ENCODE results near the gene SIPA1. TPM values are rescaled to one million over a fixed set of nuclear protein-coding genes. Genes with fewer than 3 reads are reported as not detected.

Gene SIPA1
- total and polyA plus RNA-seq, 8 donors = 11.2 to 52.2 (median 22.1) TPM

DNA sequence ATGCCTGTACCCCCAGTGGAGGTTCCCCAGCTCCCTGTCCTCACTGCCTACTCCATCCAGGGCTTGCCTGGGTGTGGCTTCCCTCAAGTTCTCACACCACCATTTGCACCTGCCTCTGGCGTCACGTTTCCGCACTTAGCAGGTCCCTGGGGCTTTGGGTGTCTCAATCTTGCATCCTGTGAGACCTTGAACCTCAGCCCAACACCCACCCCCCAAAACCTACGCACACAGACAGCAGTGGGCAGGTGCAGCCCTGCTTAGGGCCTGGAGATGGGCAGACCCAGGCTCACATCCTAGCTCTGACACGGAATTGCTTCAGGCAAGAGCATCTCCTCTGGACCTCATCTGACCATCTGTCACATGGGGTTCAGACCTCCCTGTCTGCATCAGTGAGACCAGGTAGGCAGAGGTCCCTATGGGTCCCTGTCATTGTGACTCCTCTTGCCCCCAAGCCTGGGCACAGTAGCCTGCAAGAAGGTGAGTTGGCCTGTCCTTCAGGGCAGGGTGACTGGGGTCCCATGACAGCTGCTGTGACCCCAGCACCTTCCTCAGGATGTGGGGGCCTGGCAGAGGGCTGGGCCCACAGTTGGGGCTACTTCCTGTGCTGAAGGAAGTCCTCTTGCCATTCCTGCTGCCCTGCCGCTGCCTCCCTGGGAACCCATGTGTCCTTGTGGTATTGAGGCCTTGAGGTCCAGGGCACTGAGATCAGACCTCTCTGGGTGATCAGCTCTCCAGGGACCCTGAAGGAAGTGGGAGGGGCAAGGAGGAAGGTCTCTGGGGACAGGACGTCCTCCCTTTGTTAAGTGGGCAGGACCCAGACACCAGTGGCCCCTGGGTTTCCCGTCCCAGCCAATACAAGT, 2.0 kb downstream of the SIPA1 start:
- no peaks in the 10 kb centered on the region for H3K27me3 ChIP-seq
- no peaks in the 10 kb centered on the region for H3K9me3 ChIP-seq
- WGBS, 2 donors = 81 to 91% methylated on average over 8 of the region's 8 CpGs
- TF ChIP-seq, protein P1, sequence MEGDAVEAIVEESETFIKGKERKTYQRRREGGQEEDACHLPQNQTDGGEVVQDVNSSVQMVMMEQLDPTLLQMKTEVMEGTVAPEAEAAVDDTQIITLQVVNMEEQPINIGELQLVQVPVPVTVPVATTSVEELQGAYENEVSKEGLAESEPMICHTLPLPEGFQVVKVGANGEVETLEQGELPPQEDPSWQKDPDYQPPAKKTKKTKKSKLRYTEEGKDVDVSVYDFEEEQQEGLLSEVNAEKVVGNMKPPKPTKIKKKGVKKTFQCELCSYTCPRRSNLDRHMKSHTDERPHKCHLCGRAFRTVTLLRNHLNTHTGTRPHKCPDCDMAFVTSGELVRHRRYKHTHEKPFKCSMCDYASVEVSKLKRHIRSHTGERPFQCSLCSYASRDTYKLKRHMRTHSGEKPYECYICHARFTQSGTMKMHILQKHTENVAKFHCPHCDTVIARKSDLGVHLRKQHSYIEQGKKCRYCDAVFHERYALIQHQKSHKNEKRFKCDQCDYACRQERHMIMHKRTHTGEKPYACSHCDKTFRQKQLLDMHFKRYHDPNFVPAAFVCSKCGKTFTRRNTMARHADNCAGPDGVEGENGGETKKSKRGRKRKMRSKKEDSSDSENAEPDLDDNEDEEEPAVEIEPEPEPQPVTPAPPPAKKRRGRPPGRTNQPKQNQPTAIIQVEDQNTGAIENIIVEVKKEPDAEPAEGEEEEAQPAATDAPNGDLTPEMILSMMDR (IDR thresholded peaks at IDR 0.05) = no peak
- intact Hi-C loops (cut with DNase I) = no loop called here
- FAIRE-seq (no peak), ATAC-seq (peak in 1 of 4 donors; percentile 3), DNase-seq (peak in 1 of 6 donors; percentile 35)
- H3K4me1 ChIP-seq = peaks cover 8 to 9% (median 9%) of the 10 kb centered on the region in 3 donors
- H3K36me3 ChIP-seq = peaks cover 3 to 21% (median 9%) of the 10 kb centered on the region in 3 donors
- H3K4me3 ChIP-seq = peak overlapping the region in 1 of 4 donors; percentile 27
- H3K27ac ChIP-seq = peak overlapping the region in 2 of 4 donors; percentile 52 to 60

DNA sequence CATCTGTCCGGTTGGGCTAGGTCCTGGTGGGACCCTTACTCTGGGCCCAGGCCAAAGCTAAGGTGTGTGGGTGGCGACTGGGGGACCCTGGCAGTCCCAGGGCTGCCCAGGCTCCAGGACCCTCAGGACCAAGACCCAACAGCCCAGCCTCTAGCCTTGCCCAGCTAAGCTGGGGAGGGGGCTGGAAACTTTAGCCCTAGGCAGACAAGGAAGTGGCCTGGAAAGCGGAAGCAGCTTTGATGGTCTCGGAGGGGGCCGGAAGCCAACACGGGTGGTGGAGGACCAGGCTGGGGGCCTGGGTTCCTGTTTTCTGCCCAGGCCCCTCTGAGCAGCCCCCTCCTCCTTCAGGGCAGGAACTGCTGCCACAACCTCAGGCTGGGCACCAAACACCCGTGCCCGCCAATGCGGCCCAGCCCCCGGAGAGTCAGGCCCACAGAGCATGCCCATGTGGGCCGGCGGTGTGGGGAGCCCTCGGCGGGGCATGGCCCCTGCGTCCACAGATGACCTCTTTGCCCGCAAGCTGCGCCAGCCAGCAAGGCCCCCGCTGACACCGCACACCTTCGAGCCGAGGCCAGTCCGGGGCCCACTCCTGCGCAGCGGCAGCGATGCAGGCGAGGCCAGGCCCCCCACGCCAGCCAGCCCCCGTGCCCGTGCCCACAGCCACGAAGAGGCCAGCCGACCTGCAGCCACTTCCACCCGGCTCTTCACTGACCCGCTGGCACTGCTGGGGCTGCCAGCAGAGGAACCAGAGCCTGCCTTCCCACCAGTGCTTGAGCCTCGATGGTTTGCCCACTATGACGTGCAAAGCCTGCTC, 2.8 kb downstream of the SIPA1 start:
- FAIRE-seq (no peak), ATAC-seq (peak in 2 of 4 donors; percentile 7 to 18), DNase-seq (peak in 2 of 6 donors; percentile 39 to 62)
- intact Hi-C loops (cut with DNase I) = no loop called here
- Histone ChIP-seq H3K9me3 (no peaks in the 10 kb centered on the region), H3K27ac (peak overlapping the region in 2 of 4 donors; percentile 52 to 60), H3K4me3 (peak overlapping the region in 1 of 4 donors; percentile 27), H3K4me1 (peaks cover 8 to 9% (median 9%) of the 10 kb centered on the region in 3 donors), H3K36me3 (peaks cover 0 to 13% (median under 1%) of the 10 kb centered on the region in 3 donors), H3K27me3 (no peaks in the 10 kb centered on the region)
- TF ChIP-seq, protein P1 (IDR thresholded peaks at IDR 0.05) = no peak
- 89 to 91% methylated on average over 35 of the region's 35 CpGs for WGBS, 2 donors

DNA sequence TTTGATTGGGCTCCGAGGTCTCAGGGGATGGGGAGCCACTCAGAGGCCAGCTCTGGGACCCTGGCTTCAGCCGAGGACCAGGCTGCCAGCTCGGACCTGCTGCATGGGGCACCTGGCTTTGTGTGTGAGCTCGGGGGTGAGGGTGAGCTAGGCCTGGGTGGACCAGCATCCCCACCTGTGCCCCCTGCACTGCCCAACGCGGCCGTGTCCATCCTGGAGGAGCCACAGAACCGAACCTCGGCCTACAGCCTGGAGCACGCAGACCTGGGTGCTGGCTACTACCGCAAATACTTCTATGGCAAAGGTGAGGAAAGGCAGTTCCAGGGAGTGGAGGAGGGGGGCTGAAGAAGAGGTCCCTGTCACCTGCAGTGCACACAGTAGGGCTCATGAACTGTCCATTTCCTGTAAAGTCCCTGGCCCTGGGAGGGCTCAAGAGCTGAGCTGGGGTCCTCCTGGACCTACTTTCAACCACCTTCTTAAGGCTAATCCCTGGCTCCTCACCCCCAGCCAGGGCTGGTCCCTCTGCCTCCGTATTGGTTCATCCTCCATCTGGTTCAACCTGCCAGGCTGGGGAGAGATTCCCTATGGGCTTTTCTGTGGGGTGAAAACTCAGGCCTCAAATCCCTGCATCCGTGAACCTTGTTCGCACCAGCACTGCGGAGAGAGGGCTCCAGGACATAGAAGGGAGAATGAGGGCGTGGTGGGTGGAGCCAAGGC, 3.6 kb downstream of the SIPA1 start:
- no peaks in the 10 kb centered on the region for H3K9me3 ChIP-seq
- peak overlapping the region in 1 of 4 donors; percentile 27 for H3K4me3 ChIP-seq
- DNase-seq = no peak
- peak overlapping the region in 2 of 4 donors; percentile 52 to 60 for H3K27ac ChIP-seq
- ATAC-seq = no peak
- no peak for FAIRE-seq
- peaks cover 8 to 9% (median 9%) of the 10 kb centered on the region in 3 donors for H3K4me1 ChIP-seq
- WGBS, 2 donors = 88 to 92% methylated on average over 16 of the region's 16 CpGs
- H3K27me3 ChIP-seq = no peaks in the 10 kb centered on the region
- peaks cover 0 to 8% (median 0%) of the 10 kb centered on the region in 3 donors for H3K36me3 ChIP-seq
- intact Hi-C loops (cut with DNase I) = no loop called here
- TF ChIP-seq, protein P1 (IDR thresholded peaks at IDR 0.05) = no peak

DNA sequence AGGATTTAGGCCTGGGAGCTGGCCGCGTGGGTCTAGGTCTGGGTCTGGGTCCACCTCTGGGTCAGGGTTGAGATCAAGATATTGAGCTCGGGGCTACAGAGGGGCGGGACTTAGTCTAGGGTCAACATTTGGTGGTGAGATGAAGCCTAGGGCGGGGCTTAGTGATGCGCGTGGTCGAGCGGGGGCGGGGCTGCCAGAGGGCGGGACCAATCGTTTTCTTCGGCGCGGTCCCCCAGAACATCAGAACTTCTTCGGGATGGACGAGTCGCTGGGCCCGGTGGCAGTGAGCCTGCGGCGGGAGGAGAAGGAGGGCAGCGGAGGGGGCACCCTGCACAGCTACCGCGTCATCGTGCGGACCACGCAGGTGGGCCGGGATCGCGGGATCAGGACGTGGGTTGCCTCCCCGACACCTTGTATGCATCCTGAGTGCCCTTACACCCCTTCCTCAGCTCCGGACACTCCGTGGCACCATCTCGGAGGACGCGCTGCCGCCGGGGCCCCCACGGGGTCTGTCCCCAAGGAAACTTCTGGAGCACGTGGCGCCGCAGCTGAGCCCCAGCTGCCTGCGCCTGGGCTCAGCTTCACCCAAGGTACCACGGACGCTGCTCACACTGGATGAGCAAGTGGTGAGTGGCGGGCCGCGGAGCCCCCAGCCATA, 4.2 kb downstream of the SIPA1 start:
- no peaks in the 10 kb centered on the region for H3K9me3 ChIP-seq
- H3K27me3 ChIP-seq = no peaks in the 10 kb centered on the region
- no peak for ATAC-seq
- TF ChIP-seq, protein P1 (IDR thresholded peaks at IDR 0.05) = no peak
- intact Hi-C loops (cut with DNase I) = no loop called here
- H3K4me1 ChIP-seq = peaks cover 5 to 6% (median 6%) of the 10 kb centered on the region in 3 donors
- 49% methylated on average over 41 to 49 of the region's 49 CpGs for WGBS, 2 donors
- DNase-seq = peak in 2 of 6 donors; percentile 40 to 71
- no peak for FAIRE-seq
- H3K36me3 ChIP-seq = peaks cover 0 to 1% (median 0%) of the 10 kb centered on the region in 3 donors
- H3K4me3 ChIP-seq = peak overlapping the region in 1 of 4 donors; percentile 27
- no peak overlapping the region for H3K27ac ChIP-seq
